GM21737 (cell line): ENCODE measurements around the gene CASK.

ENCODE experiments used
- ATAC-seq: cut with Tn5 transposase; IDR thresholded peaks from one replicate; pipeline ENCODE4 v1.9.1; 2021; ENCODE audit warnings: mild to moderate bottlenecking, moderate library complexity; ENCODE audit not compliant: unreplicated experiment

CASK gene

GRCh38 chrX:41923211-41923977 is at the start of gene CASK:
TSS of gene CASK (minus strand) at chrX:41923554. CDS start at chrX:41922988, 566 bp downstream.
- ATAC-seq, result peak; percentile 79

- no peak for ATAC-seq
These were observed 48.0 kb upstream of the CASK start for GRCh38 chrX:41971346-41971745.

GRCh38 chrX:41970419-41970818 is 47.1 kb upstream of the CASK start:
- no peak for ATAC-seq

GRCh38 chrX:41963348-41963747 is 40.0 kb upstream of the CASK start:
- no peak for ATAC-seq

- no peak for ATAC-seq
These were observed 36.8 kb upstream of the CASK start for GRCh38 chrX:41960142-41960541.

GRCh38 chrX:41958861-41959260 is 35.5 kb upstream of the CASK start:
- no peak for ATAC-seq

GRCh38 chrX:41956027-41956426 is 32.7 kb upstream of the CASK start:
- no peak for ATAC-seq

GRCh38 chrX:41952102-41952501 is 28.7 kb upstream of the CASK start:
- ATAC-seq, result no peak

GRCh38 chrX:41946989-41947612 is 23.7 kb upstream of the CASK start:
- no peak for ATAC-seq

- no peak for ATAC-seq
These were observed 22.9 kb upstream of the CASK start for GRCh38 chrX:41946235-41946634.

GRCh38 chrX:41935832-41936231 is 12.5 kb upstream of the CASK start:
- no peak for ATAC-seq

- ATAC-seq, result no peak
These were observed 10.2 kb upstream of the CASK start for GRCh38 chrX:41933546-41933945.

- no peak for ATAC-seq
These were observed 9.5 kb upstream of the CASK start for GRCh38 chrX:41932885-41933284.

- no peak for ATAC-seq
These were observed 8.2 kb upstream of the CASK start for GRCh38 chrX:41931591-41931990.

- ATAC-seq, result no peak
These were observed 777 bp upstream of the CASK start for GRCh38 chrX:41923978-41924683.

GRCh38 chrX:41922431-41923151 is 763 bp downstream of the CASK start:
- ATAC-seq, result peak; percentile 16

GRCh38 chrX:41921492-41922430 is 1.6 kb downstream of the CASK start:
- no peak for ATAC-seq

GRCh38 chrX:41919870-41920269 is 3.5 kb downstream of the CASK start:
- no peak for ATAC-seq

- ATAC-seq, result no peak
These were observed 5.8 kb downstream of the CASK start for GRCh38 chrX:41917517-41917916.

GRCh38 chrX:41913476-41913875 is 9.9 kb downstream of the CASK start:
- ATAC-seq, result no peak
